HepG2 (cell line): ENCODE data around the gene MVP. TPM values are rescaled to one million over a fixed set of nuclear protein-coding genes. Genes with fewer than 3 reads are reported as not detected.

Source experiments
- MAFF ChIP-seq: IDR thresholded peaks from 2 replicates; pipeline ENCODE4 v1.6.1; 2011; ENCODE audit warnings: low read depth, low read length, improper control_type of control experiment
- NR0B2 ChIP-seq: sonication (generic); formaldehyde crosslinking; IDR thresholded peaks from 2 replicates; pipeline ENCODE4 v1.4.0; 2020; ENCODE audit warnings: mild to moderate bottlenecking, missing genetic modification reagents
- polyA plus RNA-seq, 8 experiments: library from polyadenylated mRNA; depleted of rRNA in 3 of 8; stranded (reverse) in 7 of 8; unstranded in 1 of 8; fragments of >200 nt; fragmentation: Illumina TruSeq in 4 of 8; extraction: Trizol in 4 of 8; gene quantifications; 2 replicates each; pipeline versions ENCODE4 v1.2.1 to v1.2.3, GENCODE V29; 2011 to 2016; ENCODE audit warnings: low read depth in 4 of 8, missing spikeins in 1 of 8, mixed read lengths in 1 of 8; ENCODE audit not compliant: insufficient read depth in 1 of 8
- total RNA-seq, 5 experiments: library from RNA; depleted of rRNA; stranded (reverse); fragments of >200 nt; fragmentation: Illumina TruSeq; extraction: Trizol; gene quantifications; 2 replicates each; pipeline ENCODE4 v1.2.3, GENCODE V29; 2016; ENCODE audit warnings: low read depth in 1 of 5
- TF ChIP-seq, protein P1 (sequence below): sonication (generic); formaldehyde crosslinking; IDR thresholded peaks from 2 replicates; pipeline ENCODE4 v1.4.0; 2020; ENCODE audit warnings: mild to moderate bottlenecking, missing genetic modification reagents
- TF ChIP-seq, protein P2 (sequence below): sonication (generic); formaldehyde crosslinking; IDR thresholded peaks from 2 replicates; pipeline ENCODE4 v1.9.0; 2021; ENCODE audit warnings: missing genetic modification reagents, borderline replicate concordance

The MVP gene
- total and polyA plus RNA-seq, 2 of the 13 experiments (the other 11 are each of a cell fraction or from before 2014, with no cell fraction given), result 22.9 to 43.5 TPM

DNA sequence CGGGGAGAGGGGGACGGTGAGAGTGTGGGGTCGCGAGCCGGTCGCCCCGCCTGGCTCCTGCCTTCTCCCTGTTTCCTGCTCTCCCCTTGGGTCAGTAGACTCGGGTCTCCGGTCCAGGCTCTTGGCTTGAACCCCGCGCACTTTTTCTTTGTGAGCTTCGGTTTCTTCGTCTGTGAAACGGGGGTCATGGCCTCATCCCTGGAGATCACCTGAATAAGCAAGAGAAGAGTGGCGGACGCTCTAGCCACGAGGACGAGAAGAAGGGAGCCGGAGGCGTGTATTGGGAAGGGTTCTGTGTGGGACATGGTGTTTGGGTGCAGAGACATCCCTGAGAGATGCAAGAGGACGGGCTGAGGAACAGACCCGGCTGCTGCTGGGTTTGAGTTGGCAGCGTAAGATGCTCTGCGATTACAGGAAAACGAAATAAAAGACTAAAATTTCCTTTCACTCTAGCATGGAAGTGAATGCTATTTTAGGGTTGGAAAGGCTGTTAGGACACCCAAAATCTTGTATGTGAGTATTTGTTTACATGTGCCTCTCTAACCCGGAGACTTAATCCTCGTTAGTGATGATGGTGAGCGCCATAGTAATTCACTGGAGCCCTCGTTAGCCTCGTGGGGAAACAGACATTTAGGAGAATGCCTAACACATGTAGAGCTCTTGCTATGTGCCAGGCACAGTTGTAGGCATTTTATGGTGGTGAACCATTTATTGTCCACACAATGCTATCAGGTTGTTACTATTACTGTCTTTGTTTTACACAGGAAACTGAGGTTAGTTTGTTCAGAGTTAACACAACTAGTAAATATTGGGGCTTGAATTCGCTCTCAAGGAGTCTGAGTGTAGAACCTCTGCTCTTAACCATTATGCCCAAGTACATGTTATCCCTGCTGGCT, 29.1 kb upstream of the MVP start (continued):
- TF ChIP-seq, protein P1, sequence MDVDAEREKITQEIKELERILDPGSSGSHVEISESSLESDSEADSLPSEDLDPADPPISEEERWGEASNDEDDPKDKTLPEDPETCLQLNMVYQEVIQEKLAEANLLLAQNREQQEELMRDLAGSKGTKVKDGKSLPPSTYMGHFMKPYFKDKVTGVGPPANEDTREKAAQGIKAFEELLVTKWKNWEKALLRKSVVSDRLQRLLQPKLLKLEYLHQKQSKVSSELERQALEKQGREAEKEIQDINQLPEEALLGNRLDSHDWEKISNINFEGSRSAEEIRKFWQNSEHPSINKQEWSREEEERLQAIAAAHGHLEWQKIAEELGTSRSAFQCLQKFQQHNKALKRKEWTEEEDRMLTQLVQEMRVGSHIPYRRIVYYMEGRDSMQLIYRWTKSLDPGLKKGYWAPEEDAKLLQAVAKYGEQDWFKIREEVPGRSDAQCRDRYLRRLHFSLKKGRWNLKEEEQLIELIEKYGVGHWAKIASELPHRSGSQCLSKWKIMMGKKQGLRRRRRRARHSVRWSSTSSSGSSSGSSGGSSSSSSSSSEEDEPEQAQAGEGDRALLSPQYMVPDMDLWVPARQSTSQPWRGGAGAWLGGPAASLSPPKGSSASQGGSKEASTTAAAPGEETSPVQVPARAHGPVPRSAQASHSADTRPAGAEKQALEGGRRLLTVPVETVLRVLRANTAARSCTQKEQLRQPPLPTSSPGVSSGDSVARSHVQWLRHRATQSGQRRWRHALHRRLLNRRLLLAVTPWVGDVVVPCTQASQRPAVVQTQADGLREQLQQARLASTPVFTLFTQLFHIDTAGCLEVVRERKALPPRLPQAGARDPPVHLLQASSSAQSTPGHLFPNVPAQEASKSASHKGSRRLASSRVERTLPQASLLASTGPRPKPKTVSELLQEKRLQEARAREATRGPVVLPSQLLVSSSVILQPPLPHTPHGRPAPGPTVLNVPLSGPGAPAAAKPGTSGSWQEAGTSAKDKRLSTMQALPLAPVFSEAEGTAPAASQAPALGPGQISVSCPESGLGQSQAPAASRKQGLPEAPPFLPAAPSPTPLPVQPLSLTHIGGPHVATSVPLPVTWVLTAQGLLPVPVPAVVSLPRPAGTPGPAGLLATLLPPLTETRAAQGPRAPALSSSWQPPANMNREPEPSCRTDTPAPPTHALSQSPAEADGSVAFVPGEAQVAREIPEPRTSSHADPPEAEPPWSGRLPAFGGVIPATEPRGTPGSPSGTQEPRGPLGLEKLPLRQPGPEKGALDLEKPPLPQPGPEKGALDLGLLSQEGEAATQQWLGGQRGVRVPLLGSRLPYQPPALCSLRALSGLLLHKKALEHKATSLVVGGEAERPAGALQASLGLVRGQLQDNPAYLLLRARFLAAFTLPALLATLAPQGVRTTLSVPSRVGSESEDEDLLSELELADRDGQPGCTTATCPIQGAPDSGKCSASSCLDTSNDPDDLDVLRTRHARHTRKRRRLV (CRISPR knock-in tag), result no peak
- TF ChIP-seq MAFF (no peak), NR0B2 (CRISPR knock-in tag) (0 out of 2 replicates have a peak, but pooled peaks have one; percentile 3)
- TF ChIP-seq, protein P2, sequence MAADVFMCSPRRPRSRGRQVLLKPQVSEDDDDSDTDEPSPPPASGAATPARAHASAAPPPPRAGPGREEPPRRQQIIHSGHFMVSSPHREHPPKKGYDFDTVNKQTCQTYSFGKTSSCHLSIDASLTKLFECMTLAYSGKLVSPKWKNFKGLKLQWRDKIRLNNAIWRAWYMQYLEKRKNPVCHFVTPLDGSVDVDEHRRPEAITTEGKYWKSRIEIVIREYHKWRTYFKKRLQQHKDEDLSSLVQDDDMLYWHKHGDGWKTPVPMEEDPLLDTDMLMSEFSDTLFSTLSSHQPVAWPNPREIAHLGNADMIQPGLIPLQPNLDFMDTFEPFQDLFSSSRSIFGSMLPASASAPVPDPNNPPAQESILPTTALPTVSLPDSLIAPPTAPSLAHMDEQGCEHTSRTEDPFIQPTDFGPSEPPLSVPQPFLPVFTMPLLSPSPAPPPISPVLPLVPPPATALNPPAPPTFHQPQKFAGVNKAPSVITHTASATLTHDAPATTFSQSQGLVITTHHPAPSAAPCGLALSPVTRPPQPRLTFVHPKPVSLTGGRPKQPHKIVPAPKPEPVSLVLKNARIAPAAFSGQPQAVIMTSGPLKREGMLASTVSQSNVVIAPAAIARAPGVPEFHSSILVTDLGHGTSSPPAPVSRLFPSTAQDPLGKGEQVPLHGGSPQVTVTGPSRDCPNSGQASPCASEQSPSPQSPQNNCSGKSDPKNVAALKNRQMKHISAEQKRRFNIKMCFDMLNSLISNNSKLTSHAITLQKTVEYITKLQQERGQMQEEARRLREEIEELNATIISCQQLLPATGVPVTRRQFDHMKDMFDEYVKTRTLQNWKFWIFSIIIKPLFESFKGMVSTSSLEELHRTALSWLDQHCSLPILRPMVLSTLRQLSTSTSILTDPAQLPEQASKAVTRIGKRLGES, result no peak
